KMS-11 (cell line): Measurements from ENCODE around the gene OLFML2B.
"Not testable (repeated sequence)": the region's sequence is repeated elsewhere in the genome, so short reads cannot be mapped to it uniquely, and the experiment has no call there.

ENCODE experiments used
- H2AFZ ChIP-seq: fragments of 200-600 bp; sonication (generic); 2 replicates; pipeline ENCODE4 v1.6.1; 2016; ENCODE audit warnings: antibody characterized with exemption, mixed run types, low read depth
- H3K27ac ChIP-seq: fragments of 200-600 bp; sonication (generic); 2 replicates; pipeline ENCODE4 v1.6.1; 2016; ENCODE audit warnings: mild to moderate bottlenecking, mixed run types
- H3K27me3 ChIP-seq: fragments of 200-600 bp; sonication (generic); 2 replicates; pipeline ENCODE4 v1.6.1; 2017; ENCODE audit warnings: mild to moderate bottlenecking, low read depth, mixed run types, moderate library complexity; ENCODE audit not compliant: insufficient read depth
- H3K36me3 ChIP-seq: fragments of 200-600 bp; sonication (generic); 2 replicates; pipeline ENCODE4 v1.6.1; 2017; ENCODE audit warnings: mild to moderate bottlenecking, mixed run types; ENCODE audit not compliant: insufficient read depth
- H3K4me1 ChIP-seq: fragments of 200-600 bp; sonication (generic); 2 replicates; pipeline ENCODE4 v1.6.1; 2016; ENCODE audit warnings: mild to moderate bottlenecking, low read depth, mixed run types; ENCODE audit not compliant: poor library complexity, severe bottlenecking
- H3K4me2 ChIP-seq: fragments of 200-600 bp; sonication (generic); 2 replicates; pipeline ENCODE4 v1.7.0; 2016; ENCODE audit warnings: mild to moderate bottlenecking, mixed run types
- H3K4me3 ChIP-seq: fragments of 200-600 bp; sonication (generic); IDR thresholded peaks from 2 replicates; pipeline ENCODE4 v1.6.1; 2017; ENCODE audit warnings: low read depth, low read length, mixed read lengths; ENCODE audit not compliant: insufficient read depth
- H3K79me2 ChIP-seq: fragments of 200-600 bp; sonication (generic); 2 replicates; pipeline ENCODE4 v1.6.1; 2016; ENCODE audit warnings: low read depth, mixed run types; ENCODE audit not compliant: insufficient read depth
- H3K9ac ChIP-seq: fragments of 200-600 bp; sonication (generic); 2 replicates; pipeline ENCODE4 v1.6.1; 2016; ENCODE audit warnings: mild to moderate bottlenecking, mixed run types
- H4K20me1 ChIP-seq: fragments of 200-600 bp; sonication (generic); 2 replicates; pipeline ENCODE4 v1.6.1; 2016; ENCODE audit warnings: mild to moderate bottlenecking, mixed run types; ENCODE audit not compliant: insufficient read depth
- TF ChIP-seq, protein P1 (sequence below): fragments of 200-600 bp; sonication (generic); conservative IDR thresholded peaks from 2 replicates; pipeline ENCODE4 v1.6.1; 2017; ENCODE audit warnings: low read depth, mild to moderate bottlenecking, antibody characterized with exemption, low read length, moderate library complexity, mixed read lengths

The OLFML2B gene

GRCh38 chr1:162056043-162056442 lies 32.4 kb upstream of the OLFML2B start:
- no peaks in the 10 kb centered on the region for H3K27me3 ChIP-seq
- TF ChIP-seq, protein P1, sequence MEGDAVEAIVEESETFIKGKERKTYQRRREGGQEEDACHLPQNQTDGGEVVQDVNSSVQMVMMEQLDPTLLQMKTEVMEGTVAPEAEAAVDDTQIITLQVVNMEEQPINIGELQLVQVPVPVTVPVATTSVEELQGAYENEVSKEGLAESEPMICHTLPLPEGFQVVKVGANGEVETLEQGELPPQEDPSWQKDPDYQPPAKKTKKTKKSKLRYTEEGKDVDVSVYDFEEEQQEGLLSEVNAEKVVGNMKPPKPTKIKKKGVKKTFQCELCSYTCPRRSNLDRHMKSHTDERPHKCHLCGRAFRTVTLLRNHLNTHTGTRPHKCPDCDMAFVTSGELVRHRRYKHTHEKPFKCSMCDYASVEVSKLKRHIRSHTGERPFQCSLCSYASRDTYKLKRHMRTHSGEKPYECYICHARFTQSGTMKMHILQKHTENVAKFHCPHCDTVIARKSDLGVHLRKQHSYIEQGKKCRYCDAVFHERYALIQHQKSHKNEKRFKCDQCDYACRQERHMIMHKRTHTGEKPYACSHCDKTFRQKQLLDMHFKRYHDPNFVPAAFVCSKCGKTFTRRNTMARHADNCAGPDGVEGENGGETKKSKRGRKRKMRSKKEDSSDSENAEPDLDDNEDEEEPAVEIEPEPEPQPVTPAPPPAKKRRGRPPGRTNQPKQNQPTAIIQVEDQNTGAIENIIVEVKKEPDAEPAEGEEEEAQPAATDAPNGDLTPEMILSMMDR, result peak; percentile 98
- H3K4me3 ChIP-seq, result no peak overlapping the region
- H4K20me1 ChIP-seq, result no peaks in the 10 kb centered on the region
- no peaks in the 10 kb centered on the region for H3K79me2 ChIP-seq
- peaks cover 4% of the 10 kb centered on the region for H3K4me1 ChIP-seq
- H3K9ac ChIP-seq, result no peak overlapping the region
- H3K4me2 ChIP-seq, result peak overlapping the region; percentile 0; the same call in 1 of the 2 replicates
- peak overlapping the region; percentile 27; the same call in 1 of the 2 replicates for H2AFZ ChIP-seq
- no peak overlapping the region for H3K27ac ChIP-seq
- no peaks in the 10 kb centered on the region for H3K36me3 ChIP-seq

DNA sequence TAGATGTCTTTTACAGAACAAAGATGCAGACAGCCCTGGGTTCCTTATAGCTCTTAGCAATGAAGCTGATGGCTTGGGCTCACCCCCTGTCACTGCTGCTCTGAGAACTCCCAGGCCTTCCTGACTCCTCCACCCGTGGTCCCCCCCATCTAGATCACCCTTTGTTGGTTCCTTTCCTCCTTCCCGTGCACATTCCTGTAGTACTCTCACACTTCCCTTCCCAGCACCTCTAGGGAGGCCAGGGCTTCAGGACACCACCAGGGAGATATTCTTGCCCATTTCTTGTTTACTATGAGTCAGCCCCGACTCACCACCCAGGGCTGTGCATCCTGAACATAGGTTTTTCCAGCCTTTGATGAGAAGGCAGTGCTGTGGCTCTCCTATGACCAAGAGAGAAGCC lies 31.4 kb upstream of the OLFML2B start:
- Histone ChIP-seq H4K20me1 (no peaks in the 10 kb centered on the region), H3K4me1 (peaks cover 4% of the 10 kb centered on the region), H3K27ac (no peak overlapping the region), H3K36me3 (no peaks in the 10 kb centered on the region), H3K9ac (no peak overlapping the region), H3K27me3 (no peaks in the 10 kb centered on the region), H3K79me2 (no peaks in the 10 kb centered on the region), H2AFZ (no peak overlapping the region), H3K4me2 (no peak overlapping the region), H3K4me3 (no peak overlapping the region)
- TF ChIP-seq, protein P1, result no peak

- not testable (repeated sequence) for H3K36me3 ChIP-seq, H3K27ac ChIP-seq, H3K27me3 ChIP-seq, H3K4me3 ChIP-seq, H3K4me1 ChIP-seq, H3K79me2 ChIP-seq, H3K4me2 ChIP-seq, H4K20me1 ChIP-seq, H2AFZ ChIP-seq, H3K9ac ChIP-seq
These were observed 30.3 kb upstream of the OLFML2B start for GRCh38 chr1:162053949-162054348.

DNA sequence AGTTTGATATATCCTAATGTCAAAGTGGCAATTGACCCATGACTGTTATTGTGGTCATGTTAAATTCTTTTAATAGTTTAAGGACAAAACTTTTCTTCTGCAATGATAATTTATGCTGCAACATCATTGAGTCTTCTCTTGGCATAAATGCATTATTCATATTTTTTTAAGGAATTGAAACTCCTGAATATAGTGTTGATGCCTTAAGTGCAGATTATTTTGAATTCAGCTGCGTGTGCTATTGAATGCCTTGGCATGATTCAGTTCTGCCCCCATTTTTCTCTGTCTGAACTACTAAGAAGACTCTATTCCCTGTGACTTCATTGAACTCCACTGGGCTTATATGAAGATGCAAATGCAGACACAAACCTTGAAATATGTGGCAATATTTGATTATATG lies 23.3 kb upstream of the OLFML2B start:
- Histone ChIP-seq H3K27me3 (no peaks in the 10 kb centered on the region), H3K4me1 (no peaks in the 10 kb centered on the region), H3K27ac (no peak overlapping the region), H3K36me3 (no peaks in the 10 kb centered on the region), H4K20me1 (no peaks in the 10 kb centered on the region), H3K79me2 (no peaks in the 10 kb centered on the region), H3K9ac (no peak overlapping the region), H3K4me3 (no peak overlapping the region), H3K4me2 (no peak overlapping the region), H2AFZ (no peak overlapping the region)
- TF ChIP-seq, protein P1, result no peak

GRCh38 chr1:162042361-162042760 lies 18.7 kb upstream of the OLFML2B start:
- TF ChIP-seq, protein P1, result no peak
- H4K20me1 ChIP-seq, result no peaks in the 10 kb centered on the region
- H3K27me3 ChIP-seq, result no peaks in the 10 kb centered on the region
- no peak overlapping the region for H3K27ac ChIP-seq
- no peaks in the 10 kb centered on the region for H3K36me3 ChIP-seq
- no peak overlapping the region for H2AFZ ChIP-seq
- H3K79me2 ChIP-seq, result no peaks in the 10 kb centered on the region
- H3K9ac ChIP-seq, result no peak overlapping the region
- no peak overlapping the region for H3K4me3 ChIP-seq
- H3K4me1 ChIP-seq, result peaks cover 31% of the 10 kb centered on the region
- no peak overlapping the region for H3K4me2 ChIP-seq
